Heart left ventricle (tissue), 13 donors: ENCODE measurements around the gene RNPEPL1.

ENCODE experiments used
- CTCF ChIP-seq, 12 donors: fragments of 200-600 bp; sonication (generic) in 4 of 12; IDR thresholded peaks; one replicate each; pipeline versions ENCODE4 v1.5.0 to v1.8.0; 2018 to 2022; ENCODE audit warnings: antibody characterized with exemption in 12 of 12, mild to moderate bottlenecking in 5 of 12
- POLR2A ChIP-seq, 2 donors: fragments of 450-650 bp; IDR thresholded peaks; one replicate each; pipeline ENCODE4 v1.6.1; 2017; ENCODE audit warnings: antibody characterized with exemption in 2 of 2, mild to moderate bottlenecking in 2 of 2, moderate library complexity in 2 of 2
- donor health status: ischemic (EF 13 %, LVEDD 7.1; RV severe dilation, severe dysfunction).
- donor health status: DM: no; HTN: yes; CAD: no.
- donor health status: DM: no; HTN: no; CAD: no.
- donor health status: ischemic (EF 25% LVEDD 6.9; RV normal size, moderate dysfunction).
- donor health status: ischemic (EF 25% LVEDD 5.7; RV mildly dilated, moderate dysfunction).
- donor health status: ischemic (EF 35%, LVEDD 5.7; RV mildly dilated, moderate dysfunction).
- donor health status: nonischemic (EF 11% LVEDD 7.7; RV severe dilation, severe dysfunction).
- donor health status: DM: yes; HTN: yes; CAD: no.
- donor health status: PGD.
- donor health status: ischemic (EF 29% LVEDD 5.4; RV normal size, mild dysfunction).
- donor health status: nonischemic (EF 23%, LVEDD 6.1; RV moderate dilation, normal function).

GRCh38 chr2:240584486-240585031 lies 16.3 kb downstream of the RNPEPL1 start:
- TF ChIP-seq CTCF (IDR thresholded peaks at IDR 0.05) (no peak), POLR2A (IDR thresholded peaks at IDR 0.05) (no peak)
